ENCODE results near the gene AGTRAP.

- TF ChIP-seq CTCF (tag by site-specific recombination; IDR thresholded peaks at IDR 0.05): no peak
- TF ChIP-seq ZNF518A (tag by site-specific recombination; conservative IDR thresholded peaks at IDR 0.05; ENCODE audit: low read depth): no peak
- TF ChIP-seq ZFP41 (tag by site-specific recombination; IDR thresholded peaks at IDR 0.05; ENCODE audit: borderline replicate concordance): no peak
- no peak for TF ChIP-seq ZBTB48 (tag by site-specific recombination; IDR thresholded peaks at IDR 0.05)
- no peak for TF ChIP-seq ZNF488 (tag by site-specific recombination; IDR thresholded peaks at IDR 0.05)
- no peak for TF ChIP-seq ZNF274 (IDR thresholded peaks at IDR 0.05; ENCODE audit: low read length)
- TF ChIP-seq ZNF274 (tag by site-specific recombination; IDR thresholded peaks at IDR 0.05; ENCODE audit: borderline replicate concordance): no peak
These were observed 52.7 kb downstream of the AGTRAP start for GRCh38 chr1:11788549-11789053.
